Measurements from ENCODE around the gene SMLR1. TPM values are rescaled to one million over a fixed set of nuclear protein-coding genes. Genes with fewer than 3 reads are reported as not detected.

The SMLR1 gene
- total RNA-seq, 1 donor from 2014 or later = not detected

DNA sequence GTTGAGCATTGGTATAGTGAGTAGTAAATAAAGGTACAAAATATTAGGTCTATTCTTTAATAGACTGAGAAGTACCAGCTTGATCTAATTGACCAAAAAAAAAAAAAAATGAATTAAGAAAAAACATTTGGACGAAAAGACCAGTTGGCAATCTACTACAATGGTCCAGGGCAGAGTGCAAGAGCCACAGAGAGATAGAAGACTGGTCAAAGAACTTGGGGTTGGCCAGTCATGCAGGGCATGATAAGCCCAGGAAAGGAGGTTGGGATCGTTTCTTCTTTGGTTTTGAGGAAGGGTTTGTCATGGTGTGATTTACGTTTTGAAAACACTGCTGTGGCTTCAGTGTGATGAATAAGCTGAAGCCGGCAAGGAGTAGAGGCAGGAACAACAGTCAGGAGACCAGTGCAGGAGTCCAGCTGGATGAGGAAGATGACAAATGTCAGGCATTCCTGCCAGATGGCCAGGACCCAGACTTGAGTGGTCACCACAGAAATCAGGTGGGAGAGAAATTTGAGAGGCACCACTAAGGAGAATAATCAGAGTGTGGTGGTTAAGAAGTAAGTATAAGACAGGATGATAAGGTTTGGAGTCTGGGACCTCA, 14.0 kb downstream of the SMLR1 start:
- Histone ChIP-seq H3K4me1 (no peaks in the 10 kb centered on the region), H3K27me3 (no peaks in the 10 kb centered on the region), H3K9me3 (no peaks in the 10 kb centered on the region), H3K27ac (no peak overlapping the region), H3K4me3 (no peak overlapping the region), H3K36me3 (no peaks in the 10 kb centered on the region)
- TF ChIP-seq POLR2A (IDR thresholded peaks at IDR 0.05) (no peak), POLR2AphosphoS5 (IDR thresholded peaks at IDR 0.05; ENCODE audit: insufficient read depth in 1 of 2, low read depth in 1 of 2) (no peak)
- TF ChIP-seq, protein P1, sequence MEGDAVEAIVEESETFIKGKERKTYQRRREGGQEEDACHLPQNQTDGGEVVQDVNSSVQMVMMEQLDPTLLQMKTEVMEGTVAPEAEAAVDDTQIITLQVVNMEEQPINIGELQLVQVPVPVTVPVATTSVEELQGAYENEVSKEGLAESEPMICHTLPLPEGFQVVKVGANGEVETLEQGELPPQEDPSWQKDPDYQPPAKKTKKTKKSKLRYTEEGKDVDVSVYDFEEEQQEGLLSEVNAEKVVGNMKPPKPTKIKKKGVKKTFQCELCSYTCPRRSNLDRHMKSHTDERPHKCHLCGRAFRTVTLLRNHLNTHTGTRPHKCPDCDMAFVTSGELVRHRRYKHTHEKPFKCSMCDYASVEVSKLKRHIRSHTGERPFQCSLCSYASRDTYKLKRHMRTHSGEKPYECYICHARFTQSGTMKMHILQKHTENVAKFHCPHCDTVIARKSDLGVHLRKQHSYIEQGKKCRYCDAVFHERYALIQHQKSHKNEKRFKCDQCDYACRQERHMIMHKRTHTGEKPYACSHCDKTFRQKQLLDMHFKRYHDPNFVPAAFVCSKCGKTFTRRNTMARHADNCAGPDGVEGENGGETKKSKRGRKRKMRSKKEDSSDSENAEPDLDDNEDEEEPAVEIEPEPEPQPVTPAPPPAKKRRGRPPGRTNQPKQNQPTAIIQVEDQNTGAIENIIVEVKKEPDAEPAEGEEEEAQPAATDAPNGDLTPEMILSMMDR (IDR thresholded peaks at IDR 0.05) = no peak
- intact Hi-C loops (cut with DNase I) = no loop called here
- DNase-seq (ENCODE audit: extremely low spot score in 2 of 2) = no peak

DNA sequence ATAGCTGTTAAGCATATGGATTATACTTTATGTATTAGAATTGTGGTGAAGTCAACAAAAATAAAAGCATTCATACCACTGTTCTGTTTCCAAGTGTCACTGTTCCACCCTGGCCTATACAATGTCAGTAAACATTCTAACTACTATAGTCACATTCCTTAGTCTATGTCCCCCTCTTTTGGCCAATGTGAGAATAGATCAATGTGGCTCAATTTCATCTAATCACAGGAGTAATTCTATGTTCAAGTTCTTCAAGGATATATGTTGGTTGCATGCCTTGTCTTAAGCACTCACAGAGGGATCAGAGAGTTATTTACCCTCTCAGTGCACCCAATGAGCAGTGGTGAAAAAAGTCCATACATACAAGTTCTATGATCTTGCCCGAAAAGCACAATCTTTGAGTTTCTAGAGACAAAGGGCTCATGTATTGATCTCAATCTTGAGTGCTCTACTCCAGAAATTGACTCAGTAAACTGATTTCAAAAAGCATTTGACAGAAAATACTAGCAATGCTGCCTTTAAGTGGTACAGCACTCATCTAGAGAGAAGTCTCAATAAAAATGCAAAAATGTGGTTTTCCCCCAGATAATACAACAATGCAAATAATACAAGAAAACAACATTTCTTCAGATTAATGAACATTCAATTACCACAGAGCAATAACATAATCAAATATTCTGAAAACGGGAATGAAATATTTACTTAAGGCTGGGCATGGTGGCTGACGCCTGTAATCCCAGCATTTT, 16.5 kb downstream of the SMLR1 start:
- Histone ChIP-seq H3K27ac (no peak overlapping the region), H3K27me3 (no peaks in the 10 kb centered on the region), H3K4me1 (no peaks in the 10 kb centered on the region), H3K9me3 (no peaks in the 10 kb centered on the region), H3K36me3 (no peaks in the 10 kb centered on the region), H3K4me3 (no peak overlapping the region)
- intact Hi-C loops (cut with DNase I) = no loop called here
- no peak for DNase-seq (ENCODE audit: extremely low spot score in 2 of 2)
- no peak for TF ChIP-seq POLR2AphosphoS5 (IDR thresholded peaks at IDR 0.05; ENCODE audit: insufficient read depth in 1 of 2, low read depth in 1 of 2)
- TF ChIP-seq, protein P1 (IDR thresholded peaks at IDR 0.05) = peak in 2 of 3 experiments; percentile 21 to 34

DNA sequence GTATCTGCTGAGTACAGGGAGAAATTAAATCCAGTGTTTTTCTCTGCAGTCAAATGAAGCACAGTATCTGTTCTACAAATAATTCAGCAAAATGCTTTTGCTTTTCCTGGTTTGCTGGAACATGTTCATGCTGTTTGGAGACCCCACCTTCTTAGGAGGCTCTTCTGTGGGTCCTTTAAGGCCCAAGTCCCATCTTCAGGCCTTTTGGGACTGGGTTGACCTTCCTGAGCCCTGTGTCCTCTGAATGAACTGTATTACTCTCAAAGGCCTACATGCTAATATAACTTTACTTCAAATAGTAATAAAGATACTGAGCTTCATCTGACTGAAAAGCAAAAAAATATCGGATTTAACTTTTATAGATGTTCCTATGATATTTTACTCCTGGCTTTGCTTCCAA, 19.3 kb downstream of the SMLR1 start:
- H3K4me3 ChIP-seq = no peak overlapping the region
- DNase-seq (ENCODE audit: extremely low spot score in 2 of 2) = no peak
- intact Hi-C loops (cut with DNase I) = no loop called here
- H3K4me1 ChIP-seq = no peaks in the 10 kb centered on the region
- H3K27me3 ChIP-seq = no peaks in the 10 kb centered on the region
- no peaks in the 10 kb centered on the region for H3K9me3 ChIP-seq
- no peaks in the 10 kb centered on the region for H3K36me3 ChIP-seq
- no peak overlapping the region for H3K27ac ChIP-seq
- TF ChIP-seq POLR2A (IDR thresholded peaks at IDR 0.05) = no peak
- TF ChIP-seq POLR2AphosphoS5 (IDR thresholded peaks at IDR 0.05; ENCODE audit: insufficient read depth in 1 of 2, low read depth in 1 of 2) = no peak
- TF ChIP-seq, protein P1 (IDR thresholded peaks at IDR 0.05) = no peak

DNA sequence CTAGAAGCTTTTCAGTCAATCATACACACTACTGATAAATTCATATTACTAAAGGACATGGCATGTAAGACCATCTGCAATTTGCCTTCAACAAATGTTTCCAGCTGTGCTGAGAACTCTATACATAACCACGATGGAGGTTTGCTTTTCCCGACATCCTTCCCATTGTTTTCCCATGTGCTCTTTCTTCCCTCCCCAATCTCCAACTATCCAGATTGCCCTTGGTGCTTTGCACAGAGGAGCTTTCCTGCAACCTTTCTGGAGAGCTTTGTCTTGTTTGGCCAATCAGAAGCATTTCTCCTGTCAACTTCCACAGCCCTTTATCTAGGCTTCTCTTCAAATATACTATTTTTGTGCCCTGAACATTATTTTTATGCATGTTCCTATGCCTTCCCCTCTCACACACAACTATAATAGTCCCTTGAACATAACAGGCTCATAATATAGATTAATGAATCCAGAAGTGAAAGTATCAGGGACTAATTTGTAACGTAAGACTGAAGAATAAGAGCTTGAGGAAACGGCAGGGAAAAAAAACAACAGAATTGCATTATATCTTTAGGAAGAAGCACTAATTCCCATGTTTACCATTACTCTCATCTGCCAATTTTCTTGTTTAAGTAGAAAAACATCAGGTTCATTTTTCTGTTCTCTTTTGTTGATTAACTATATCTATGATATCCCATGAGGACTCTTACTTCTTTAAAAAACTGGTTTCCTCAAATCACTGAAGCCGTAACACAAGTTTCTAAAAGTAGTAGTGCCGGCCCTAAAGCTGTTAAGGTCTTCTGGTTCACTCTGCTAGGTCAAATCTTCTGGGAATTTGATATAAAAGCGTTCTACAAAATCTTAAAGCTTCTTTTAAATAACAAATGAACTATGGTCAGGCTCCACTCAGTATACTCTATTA, 20.1 kb downstream of the SMLR1 start:
- Histone ChIP-seq H3K4me1 (no peaks in the 10 kb centered on the region), H3K9me3 (no peaks in the 10 kb centered on the region), H3K27me3 (no peaks in the 10 kb centered on the region), H3K4me3 (no peak overlapping the region), H3K27ac (no peak overlapping the region), H3K36me3 (no peaks in the 10 kb centered on the region)
- intact Hi-C loops (cut with DNase I) = no loop called here
- no peak for DNase-seq (ENCODE audit: extremely low spot score in 2 of 2)
- TF ChIP-seq, protein P1 (IDR thresholded peaks at IDR 0.05) = no peak
- TF ChIP-seq POLR2A (IDR thresholded peaks at IDR 0.05) (no peak), POLR2AphosphoS5 (IDR thresholded peaks at IDR 0.05; ENCODE audit: insufficient read depth in 1 of 2, low read depth in 1 of 2) (no peak)
